Embryonic facial prominence (tissue), 1 donor: ENCODE results near the gene SLC6A6.

Source experiments
- DNase-seq: peaks from one replicate; pipeline ENCODE4 v3.0.0-alpha.2; 2016; ENCODE audit errors: extremely low spot score

The SLC6A6 gene

GRCh38 chr3:14416453-14416852 is 14.0 kb downstream of the SLC6A6 start:
- no peak for DNase-seq

GRCh38 chr3:14418296-14419250 is 16.2 kb downstream of the SLC6A6 start:
- DNase-seq: no peak

GRCh38 chr3:14422016-14422963 is 19.9 kb downstream of the SLC6A6 start:
- no peak for DNase-seq

- DNase-seq: no peak
Observed at GRCh38 chr3:14423197-14423743, 20.9 kb downstream of the SLC6A6 start.

GRCh38 chr3:14423963-14424362 is 21.6 kb downstream of the SLC6A6 start:
- no peak for DNase-seq

GRCh38 chr3:14424711-14425580 is 22.5 kb downstream of the SLC6A6 start:
- DNase-seq: no peak

- no peak for DNase-seq
Observed at GRCh38 chr3:14425581-14426304, 23.3 kb downstream of the SLC6A6 start.

- DNase-seq: no peak
Observed at GRCh38 chr3:14426305-14426620, 23.9 kb downstream of the SLC6A6 start.

GRCh38 chr3:14428087-14429033 is 26.0 kb downstream of the SLC6A6 start:
- DNase-seq: no peak

GRCh38 chr3:14429237-14429636 is 26.8 kb downstream of the SLC6A6 start:
- no peak for DNase-seq

- DNase-seq: no peak
Observed at GRCh38 chr3:14429640-14430039, 27.2 kb downstream of the SLC6A6 start.

GRCh38 chr3:14430053-14430452 is 27.6 kb downstream of the SLC6A6 start:
- no peak for DNase-seq

- no peak for DNase-seq
Observed at GRCh38 chr3:14430706-14431451, 28.5 kb downstream of the SLC6A6 start.

GRCh38 chr3:14431452-14431916 is 29.1 kb downstream of the SLC6A6 start:
- no peak for DNase-seq

GRCh38 chr3:14431917-14432834 is 29.8 kb downstream of the SLC6A6 start:
- DNase-seq: no peak

- no peak for DNase-seq
Observed at GRCh38 chr3:14433106-14433505, 30.7 kb downstream of the SLC6A6 start.

GRCh38 chr3:14434126-14434497 is 31.7 kb downstream of the SLC6A6 start:
- DNase-seq: no peak
